ENCODE measurements around the gene KCND2. TPM values are rescaled to one million over a fixed set of nuclear protein-coding genes. Genes with fewer than 3 reads are reported as not detected.

KCND2 gene
- total RNA-seq, 2 experiments from 2014 or later: not detected

DNA sequence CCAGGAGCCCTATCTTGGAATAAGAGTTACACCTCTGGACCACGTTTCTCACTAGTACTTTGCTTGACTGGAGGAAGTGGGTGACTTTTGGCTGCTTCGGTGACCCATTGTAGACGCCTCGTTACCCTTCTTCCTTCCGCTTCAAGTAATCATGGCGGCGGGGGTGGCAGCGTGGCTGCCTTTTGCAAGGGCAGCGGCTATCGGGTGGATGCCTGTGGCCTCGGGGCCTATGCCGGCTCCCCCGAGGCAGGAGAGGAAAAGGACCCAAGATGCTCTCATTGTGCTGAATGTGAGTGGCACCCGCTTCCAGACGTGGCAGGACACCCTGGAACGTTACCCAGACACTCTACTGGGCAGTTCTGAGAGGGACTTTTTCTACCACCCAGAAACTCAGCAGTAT lies 1.5 kb downstream of the KCND2 start:
- H3K27me3 Mint-ChIP-seq: peaks cover 25% of the 10 kb centered on the region
- ChIA-PET POLR2A (interaction anchor here (0.7 kb wide), 1 partner anchor 318 kb away, joined by 3 read pairs; no protein-coding TSS in a partner anchor), CTCF (no interaction called here)
- no peak overlapping the region for H3K4me3 Mint-ChIP-seq
- peaks cover 10% of the 10 kb centered on the region for H3K4me1 Mint-ChIP-seq
- no peaks in the 10 kb centered on the region for H3K36me3 Mint-ChIP-seq (ENCODE audit: low read depth)
- DNase-seq: no peak
- H3K27ac Mint-ChIP-seq: no peak overlapping the region
- no peaks in the 10 kb centered on the region for H3K9me3 Mint-ChIP-seq

DNA sequence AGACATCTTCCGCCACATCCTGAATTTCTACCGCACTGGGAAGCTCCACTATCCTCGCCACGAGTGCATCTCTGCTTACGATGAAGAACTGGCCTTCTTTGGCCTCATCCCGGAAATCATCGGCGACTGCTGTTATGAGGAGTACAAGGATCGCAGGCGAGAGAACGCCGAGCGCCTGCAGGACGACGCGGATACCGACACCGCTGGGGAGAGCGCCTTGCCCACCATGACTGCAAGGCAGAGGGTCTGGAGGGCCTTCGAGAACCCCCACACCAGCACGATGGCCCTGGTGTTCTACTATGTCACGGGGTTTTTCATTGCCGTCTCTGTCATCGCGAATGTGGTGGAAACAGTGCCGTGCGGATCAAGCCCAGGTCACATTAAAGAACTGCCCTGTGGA lies 1.9 kb downstream of the KCND2 start:
- Mint-ChIP-seq H3K36me3 (ENCODE audit: low read depth) (no peaks in the 10 kb centered on the region), H3K4me1 (peaks cover 10% of the 10 kb centered on the region), H3K4me3 (no peak overlapping the region), H3K27ac (no peak overlapping the region), H3K9me3 (no peaks in the 10 kb centered on the region), H3K27me3 (peaks cover 25% of the 10 kb centered on the region)
- no peak for DNase-seq
- CTCF ChIA-PET: no interaction called here
- POLR2A ChIA-PET: interaction anchor here (0.7 kb wide), 1 partner anchor 317 kb away, joined by 3 read pairs; no protein-coding TSS in a partner anchor

DNA sequence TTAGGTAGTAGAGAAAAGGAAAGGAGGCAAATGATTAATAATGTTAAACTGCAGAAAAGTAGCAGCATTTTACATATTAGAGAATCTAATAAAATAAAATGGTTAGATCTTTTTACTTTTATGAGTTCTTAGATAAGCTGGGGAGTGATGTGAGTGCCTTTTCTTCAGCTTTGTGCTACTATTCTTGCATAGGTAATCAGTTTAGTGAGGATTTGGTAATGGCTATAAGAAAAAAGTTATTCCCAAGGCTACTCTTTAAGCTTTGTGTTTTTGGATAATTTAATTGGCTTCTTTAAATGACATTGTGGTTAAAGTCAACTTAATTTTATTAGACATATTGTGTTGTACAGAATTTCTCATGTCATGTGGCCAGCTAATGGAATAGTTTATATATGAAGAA lies 3.7 kb downstream of the KCND2 start:
- Mint-ChIP-seq H3K4me3 (no peak overlapping the region), H3K4me1 (peaks cover 10% of the 10 kb centered on the region), H3K27ac (no peak overlapping the region), H3K36me3 (ENCODE audit: low read depth) (no peaks in the 10 kb centered on the region), H3K27me3 (peaks cover 24% of the 10 kb centered on the region), H3K9me3 (no peaks in the 10 kb centered on the region)
- ChIA-PET CTCF (no interaction called here), POLR2A (no interaction called here)
- no peak for DNase-seq

DNA sequence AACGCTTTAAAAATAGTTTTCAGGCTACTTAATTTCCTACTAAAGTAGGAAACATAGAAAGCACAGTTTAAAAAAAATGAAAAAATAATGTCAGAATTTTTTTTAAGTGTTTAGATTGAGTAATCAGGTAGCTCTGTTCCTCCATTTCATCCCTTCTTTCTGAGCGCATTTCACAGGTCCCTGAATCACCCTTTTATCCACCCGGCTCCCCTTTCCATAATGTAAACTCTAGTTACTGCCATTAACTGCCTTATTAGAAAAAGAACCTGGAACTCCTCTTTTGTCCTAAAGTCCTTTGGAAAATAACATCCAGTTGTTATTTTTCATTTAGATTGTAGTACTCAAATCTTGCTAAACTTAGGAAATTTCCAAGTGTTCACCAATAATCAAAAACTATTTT lies 5.8 kb downstream of the KCND2 start:
- POLR2A ChIA-PET: no interaction called here
- H3K9me3 Mint-ChIP-seq: no peaks in the 10 kb centered on the region
- no peaks in the 10 kb centered on the region for H3K4me1 Mint-ChIP-seq
- CTCF ChIA-PET: no interaction called here
- H3K4me3 Mint-ChIP-seq: no peak overlapping the region
- DNase-seq: no peak
- peaks cover 7% of the 10 kb centered on the region for H3K27me3 Mint-ChIP-seq
- H3K36me3 Mint-ChIP-seq (ENCODE audit: low read depth): no peaks in the 10 kb centered on the region
- no peak overlapping the region for H3K27ac Mint-ChIP-seq

DNA sequence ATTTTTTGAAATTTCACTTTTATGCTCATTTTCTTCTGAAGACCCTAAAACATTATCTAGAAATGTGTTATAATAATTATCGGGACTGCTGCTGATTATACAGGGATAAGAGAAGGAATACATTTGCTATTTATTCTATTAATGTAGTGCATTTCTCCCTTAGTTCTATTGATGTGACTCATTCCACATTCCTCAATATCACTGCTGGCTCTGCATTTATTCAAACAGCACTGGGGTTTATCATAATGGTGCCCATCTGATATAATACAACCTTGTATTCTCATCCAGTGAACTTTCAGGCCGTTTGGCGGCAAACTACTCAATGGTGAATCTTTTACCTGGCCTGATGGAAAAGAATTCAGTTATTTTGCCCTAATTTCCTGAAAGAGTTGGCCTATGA lies 7.8 kb downstream of the KCND2 start:
- H3K4me3 Mint-ChIP-seq: no peak overlapping the region
- H3K36me3 Mint-ChIP-seq (ENCODE audit: low read depth): no peaks in the 10 kb centered on the region
- no peak overlapping the region for H3K27ac Mint-ChIP-seq
- DNase-seq: no peak
- H3K27me3 Mint-ChIP-seq: no peaks in the 10 kb centered on the region
- CTCF ChIA-PET: no interaction called here
- no peaks in the 10 kb centered on the region for H3K9me3 Mint-ChIP-seq
- POLR2A ChIA-PET: no interaction called here
- no peaks in the 10 kb centered on the region for H3K4me1 Mint-ChIP-seq

DNA sequence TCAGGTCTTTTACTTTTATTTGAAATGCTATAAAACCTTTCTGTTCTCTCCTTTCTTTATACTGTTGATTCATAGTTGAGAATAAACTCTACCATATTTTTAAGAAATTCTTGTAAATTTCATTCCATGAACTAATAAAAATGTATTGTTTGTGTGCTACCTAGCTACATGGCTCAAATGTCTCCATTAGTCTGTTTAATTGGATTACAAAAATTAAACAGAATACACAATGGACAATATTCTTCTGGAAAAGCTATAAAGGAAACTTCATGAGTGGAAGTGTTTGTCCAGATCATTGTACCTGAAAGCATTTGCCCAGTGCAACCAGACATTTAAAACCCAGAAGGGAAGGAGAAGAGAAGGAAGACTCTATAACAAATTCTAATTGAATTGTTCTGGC lies 20.1 kb downstream of the KCND2 start:
- DNase-seq: no peak
- Mint-ChIP-seq H3K4me1 (no peaks in the 10 kb centered on the region), H3K36me3 (ENCODE audit: low read depth) (no peaks in the 10 kb centered on the region), H3K9me3 (peaks cover 2% of the 10 kb centered on the region), H3K27ac (no peak overlapping the region), H3K4me3 (no peak overlapping the region), H3K27me3 (no peaks in the 10 kb centered on the region)
- POLR2A ChIA-PET: no interaction called here
- CTCF ChIA-PET: no interaction called here

DNA sequence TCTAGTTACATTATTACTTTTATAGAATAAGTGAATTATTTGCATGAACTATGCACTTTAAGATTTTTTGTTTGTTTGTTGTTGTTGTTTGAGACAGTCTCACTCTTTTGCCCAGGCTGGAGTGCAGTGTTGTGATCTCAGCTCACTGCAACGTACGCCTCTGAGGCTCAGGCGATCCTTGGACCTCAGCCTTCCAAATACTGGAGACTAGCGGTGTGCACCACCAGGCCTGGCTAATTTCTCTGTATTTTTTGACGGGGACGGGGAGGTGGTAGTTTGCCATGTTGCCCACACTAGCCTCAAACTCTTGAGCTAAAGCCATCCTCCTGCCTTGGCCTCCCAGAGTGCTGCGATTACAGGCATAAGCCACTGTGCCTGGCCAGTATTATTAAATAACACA lies 29.2 kb downstream of the KCND2 start:
- H3K9me3 Mint-ChIP-seq: no peaks in the 10 kb centered on the region
- no peaks in the 10 kb centered on the region for H3K27me3 Mint-ChIP-seq
- DNase-seq: no peak
- no peak overlapping the region for H3K4me3 Mint-ChIP-seq
- CTCF ChIA-PET: no interaction called here
- POLR2A ChIA-PET: no interaction called here
- H3K4me1 Mint-ChIP-seq: no peaks in the 10 kb centered on the region
- H3K36me3 Mint-ChIP-seq (ENCODE audit: low read depth): no peaks in the 10 kb centered on the region
- no peak overlapping the region for H3K27ac Mint-ChIP-seq

DNA sequence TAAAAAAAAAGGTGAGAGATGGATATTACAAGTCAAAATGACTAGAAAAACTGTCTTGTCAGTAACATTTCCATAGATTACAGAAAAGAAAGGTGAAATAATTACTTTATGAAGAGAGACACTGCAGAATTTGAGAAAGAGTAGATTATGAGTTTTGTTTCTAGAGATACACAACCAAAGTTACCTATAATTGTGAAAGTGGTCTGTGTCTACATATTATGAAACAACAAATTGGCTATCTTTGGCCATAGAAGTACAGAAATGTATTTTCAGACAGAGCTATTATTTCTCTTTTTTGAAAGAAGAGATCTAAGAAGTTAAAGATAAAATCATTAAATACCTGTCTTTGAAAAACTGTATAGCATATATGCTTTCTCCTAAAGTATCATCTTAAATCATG lies 30.1 kb downstream of the KCND2 start:
- H3K4me1 Mint-ChIP-seq: no peaks in the 10 kb centered on the region
- no peaks in the 10 kb centered on the region for H3K36me3 Mint-ChIP-seq (ENCODE audit: low read depth)
- POLR2A ChIA-PET: no interaction called here
- CTCF ChIA-PET: no interaction called here
- no peak overlapping the region for H3K4me3 Mint-ChIP-seq
- H3K27me3 Mint-ChIP-seq: no peaks in the 10 kb centered on the region
- no peak for DNase-seq
- H3K9me3 Mint-ChIP-seq: no peaks in the 10 kb centered on the region
- H3K27ac Mint-ChIP-seq: no peak overlapping the region

DNA sequence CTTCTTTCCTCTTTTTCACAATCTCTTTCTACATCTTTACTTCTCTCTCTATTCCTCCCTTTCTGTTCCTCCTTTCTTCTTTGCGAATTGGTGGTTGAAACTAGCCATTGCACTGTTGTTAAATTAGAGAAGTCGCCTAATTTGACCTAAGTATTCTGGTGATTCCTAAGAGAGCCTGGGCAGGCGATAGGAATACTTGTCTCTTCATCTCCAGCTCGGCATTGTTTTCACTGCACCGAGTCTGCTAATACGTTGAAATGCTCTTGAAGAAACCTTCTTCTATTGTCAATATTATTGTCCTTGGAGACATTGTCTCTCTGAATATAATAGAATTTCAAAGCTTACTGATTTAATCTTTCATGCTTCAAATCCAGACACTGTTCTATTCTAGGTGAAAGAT lies 31.7 kb downstream of the KCND2 start:
- Mint-ChIP-seq H3K27me3 (no peaks in the 10 kb centered on the region), H3K4me3 (no peak overlapping the region), H3K27ac (no peak overlapping the region), H3K9me3 (no peaks in the 10 kb centered on the region), H3K36me3 (ENCODE audit: low read depth) (no peaks in the 10 kb centered on the region), H3K4me1 (no peaks in the 10 kb centered on the region)
- no peak for DNase-seq
- CTCF ChIA-PET: no interaction called here
- POLR2A ChIA-PET: no interaction called here

DNA sequence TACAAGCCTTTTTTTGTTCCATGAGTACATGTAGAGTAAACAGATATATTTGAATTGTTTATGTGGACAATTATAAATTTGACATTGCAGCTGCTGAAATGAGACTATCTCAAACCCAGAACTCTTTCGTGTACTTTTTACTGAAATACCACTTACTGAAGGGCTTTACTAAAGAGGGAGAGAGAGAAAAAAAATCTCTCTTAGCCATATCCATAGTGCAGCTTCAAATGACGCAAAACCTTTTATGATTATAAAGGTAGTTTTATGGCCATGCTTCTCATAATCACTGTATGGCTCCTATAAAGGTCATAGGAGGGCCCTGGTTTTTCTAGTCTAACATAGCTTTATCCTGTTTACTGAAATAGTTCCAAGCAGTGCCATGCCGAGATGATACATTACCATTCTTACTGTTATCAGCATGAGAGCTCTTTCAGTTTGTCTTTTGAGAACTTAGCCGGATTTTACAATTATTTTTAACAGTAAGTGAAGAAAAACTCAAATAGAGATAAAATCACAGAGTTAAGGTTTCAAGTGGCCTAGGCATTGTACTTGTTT lies 35.1 kb downstream of the KCND2 start:
- ChIA-PET CTCF (no interaction called here), POLR2A (no interaction called here)
- H3K4me1 Mint-ChIP-seq: no peaks in the 10 kb centered on the region
- H3K27me3 Mint-ChIP-seq: no peaks in the 10 kb centered on the region
- no peak overlapping the region for H3K4me3 Mint-ChIP-seq
- DNase-seq: no peak
- H3K27ac Mint-ChIP-seq: no peak overlapping the region
- H3K9me3 Mint-ChIP-seq: no peaks in the 10 kb centered on the region
- no peaks in the 10 kb centered on the region for H3K36me3 Mint-ChIP-seq (ENCODE audit: low read depth)

DNA sequence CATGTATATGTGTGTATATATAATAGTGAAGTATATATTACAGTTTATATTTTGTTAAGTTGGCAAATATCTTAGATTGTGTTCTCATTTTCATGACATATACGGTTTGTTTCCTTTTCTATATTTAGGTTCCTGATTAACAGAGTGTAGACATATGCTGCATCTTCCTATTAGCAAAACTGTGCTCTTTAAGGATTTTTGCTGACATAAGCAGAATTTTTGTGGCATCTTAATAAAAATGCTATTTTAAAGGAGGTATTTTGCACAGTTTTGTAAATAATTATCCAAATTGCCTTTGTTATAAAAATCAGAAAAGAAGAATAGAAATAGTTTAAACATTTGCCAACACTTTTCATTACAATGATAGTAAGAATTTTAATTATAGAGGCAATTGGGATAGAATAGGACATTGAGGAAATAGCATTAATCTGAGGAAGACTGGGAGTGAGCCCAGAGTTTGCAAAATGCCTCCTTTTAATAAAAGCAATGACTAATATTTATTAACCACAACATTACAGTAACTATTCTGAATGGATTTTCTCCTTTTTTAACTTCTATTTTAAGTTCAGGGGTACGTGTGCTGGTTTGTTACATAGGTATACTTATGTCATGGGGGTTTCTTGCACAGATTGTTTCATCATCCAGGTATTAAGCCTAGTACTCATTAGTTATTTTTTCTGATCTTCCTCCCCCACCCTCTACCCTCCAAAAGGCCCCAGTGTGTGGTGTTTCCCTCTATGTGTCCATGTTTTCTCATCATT lies 38.2 kb downstream of the KCND2 start:
- POLR2A ChIA-PET: no interaction called here
- no peak overlapping the region for H3K27ac Mint-ChIP-seq

DNA sequence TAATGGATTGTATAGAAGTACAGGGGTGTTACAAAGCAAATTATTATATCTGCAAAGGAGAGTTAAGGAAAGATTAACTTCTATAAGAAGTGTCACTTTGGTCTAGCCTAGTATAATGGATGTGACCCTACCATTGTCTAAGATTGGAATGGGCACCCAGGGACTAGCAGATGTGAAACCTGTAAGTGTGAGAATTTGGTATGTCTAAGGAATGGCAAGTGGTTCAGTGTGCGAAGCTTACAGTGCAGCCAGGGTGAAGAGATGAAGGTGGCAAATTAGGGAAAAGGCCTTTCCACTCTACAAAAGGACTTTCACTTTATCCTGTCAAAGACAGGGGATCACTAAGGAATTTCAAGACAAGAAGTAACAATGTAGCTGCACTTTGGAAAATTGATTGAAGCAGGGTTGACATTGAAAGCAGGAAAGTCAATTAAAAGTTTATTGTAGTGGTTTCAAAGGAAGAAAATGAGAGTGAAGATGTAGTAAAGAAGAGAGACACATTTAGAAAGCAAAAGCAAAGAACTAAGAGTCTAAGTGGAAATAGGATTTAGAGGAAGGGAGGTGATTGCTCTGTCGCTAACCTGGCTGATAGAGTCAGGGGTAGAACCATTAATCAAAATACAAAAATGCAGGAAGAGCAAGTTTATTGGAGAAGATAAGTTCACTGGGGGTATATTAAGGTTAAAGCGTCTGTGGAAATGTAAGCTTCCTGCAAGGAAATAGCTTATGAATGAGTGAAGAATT lies 47.4 kb downstream of the KCND2 start:
- Mint-ChIP-seq H3K27ac (no peak overlapping the region), H3K4me3 (no peak overlapping the region), H3K27me3 (no peaks in the 10 kb centered on the region), H3K4me1 (no peaks in the 10 kb centered on the region), H3K9me3 (no peaks in the 10 kb centered on the region), H3K36me3 (ENCODE audit: low read depth) (no peaks in the 10 kb centered on the region)
- CTCF ChIA-PET: no interaction called here
- POLR2A ChIA-PET: no interaction called here
- no peak for DNase-seq

More for the DNA sequence above, 38.2 kb downstream of the KCND2 start:
- Mint-ChIP-seq H3K4me1 (no peaks in the 10 kb centered on the region), H3K27me3 (no peaks in the 10 kb centered on the region), H3K4me3 (no peak overlapping the region), H3K9me3 (no peaks in the 10 kb centered on the region), H3K36me3 (ENCODE audit: low read depth) (no peaks in the 10 kb centered on the region)
- no peak for DNase-seq
- CTCF ChIA-PET: no interaction called here

DNA sequence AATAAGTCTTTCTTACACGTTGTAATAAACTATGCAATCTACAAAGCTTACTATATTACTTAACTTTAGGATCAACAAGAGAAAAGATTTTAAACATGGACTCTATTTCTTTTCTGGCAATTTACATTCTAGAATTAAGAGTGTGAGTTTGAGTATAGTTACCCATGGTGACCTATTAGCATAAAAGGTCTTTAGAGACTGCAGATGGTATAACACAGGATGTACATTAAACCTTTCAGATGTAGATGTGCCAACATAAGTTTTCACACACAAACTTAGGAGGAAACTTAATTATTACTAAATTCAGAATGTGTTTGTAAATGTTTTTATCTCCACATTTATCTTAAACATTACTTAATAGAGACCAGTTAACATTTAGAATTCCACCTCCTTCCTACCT lies 54.1 kb downstream of the KCND2 start:
- ChIA-PET CTCF (no interaction called here), POLR2A (no interaction called here)
- H3K27me3 Mint-ChIP-seq: no peaks in the 10 kb centered on the region
- H3K4me3 Mint-ChIP-seq: no peak overlapping the region
- H3K27ac Mint-ChIP-seq: no peak overlapping the region
- no peaks in the 10 kb centered on the region for H3K36me3 Mint-ChIP-seq (ENCODE audit: low read depth)
- no peaks in the 10 kb centered on the region for H3K9me3 Mint-ChIP-seq
- no peak for DNase-seq
- H3K4me1 Mint-ChIP-seq: no peaks in the 10 kb centered on the region

DNA sequence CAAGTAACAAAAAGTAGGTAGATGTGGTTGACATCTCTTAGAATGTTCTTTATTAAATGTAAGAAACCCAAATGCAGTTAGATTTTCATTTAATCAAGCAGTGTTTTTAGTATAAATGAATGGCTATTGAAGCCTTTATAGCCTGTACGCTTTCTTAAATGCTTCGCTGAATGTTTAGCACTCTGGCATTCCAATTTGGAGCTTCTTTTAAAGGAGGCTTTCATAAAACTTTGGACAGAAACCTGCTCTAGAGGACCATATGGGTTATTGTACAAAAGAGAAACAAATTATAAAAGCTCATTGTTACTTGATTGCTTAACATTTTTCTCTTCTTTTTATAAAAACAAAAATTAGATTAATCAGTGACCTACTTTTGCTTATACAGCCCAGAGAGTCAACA lies 59.5 kb downstream of the KCND2 start:
- H3K36me3 Mint-ChIP-seq (ENCODE audit: low read depth): no peaks in the 10 kb centered on the region
- no peak for DNase-seq
- no peaks in the 10 kb centered on the region for H3K27me3 Mint-ChIP-seq
- H3K4me3 Mint-ChIP-seq: no peak overlapping the region
- CTCF ChIA-PET: no interaction called here
- H3K27ac Mint-ChIP-seq: no peak overlapping the region
- POLR2A ChIA-PET: no interaction called here
- no peaks in the 10 kb centered on the region for H3K9me3 Mint-ChIP-seq
- H3K4me1 Mint-ChIP-seq: no peaks in the 10 kb centered on the region
